NCI-H2029 (cell line): ENCODE data around the gene SP2.

Experiments
- DNase-seq: peaks from one replicate; lab custom pipeline; 2025; lab: John Stamatoyannopoulos, UW

Gene SP2

DNA sequence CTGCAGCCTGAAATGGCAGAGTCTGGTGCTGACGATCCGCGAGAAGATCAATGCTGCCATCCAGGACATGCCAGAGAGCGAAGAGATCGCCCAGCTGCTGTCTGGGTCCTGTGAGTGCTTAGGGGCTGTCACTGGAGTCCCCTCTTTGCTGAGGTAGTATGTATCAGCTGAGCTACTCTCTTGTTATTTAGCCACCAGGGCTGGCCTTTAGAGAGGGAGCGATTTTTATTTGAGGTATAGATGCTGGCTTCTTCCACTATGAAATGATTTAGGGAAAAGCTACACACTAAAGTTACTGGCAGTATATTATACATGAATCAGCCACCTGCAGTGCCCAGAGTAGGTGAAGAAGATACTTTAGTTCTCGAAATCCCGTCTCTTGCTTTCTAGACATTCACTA is 77.5 kb downstream of the SP2 start:
- DNase-seq = no peak

- DNase-seq = no peak
Measured at GRCh38 chr17:47975189-47975822, 79.3 kb downstream of the SP2 start.

DNA sequence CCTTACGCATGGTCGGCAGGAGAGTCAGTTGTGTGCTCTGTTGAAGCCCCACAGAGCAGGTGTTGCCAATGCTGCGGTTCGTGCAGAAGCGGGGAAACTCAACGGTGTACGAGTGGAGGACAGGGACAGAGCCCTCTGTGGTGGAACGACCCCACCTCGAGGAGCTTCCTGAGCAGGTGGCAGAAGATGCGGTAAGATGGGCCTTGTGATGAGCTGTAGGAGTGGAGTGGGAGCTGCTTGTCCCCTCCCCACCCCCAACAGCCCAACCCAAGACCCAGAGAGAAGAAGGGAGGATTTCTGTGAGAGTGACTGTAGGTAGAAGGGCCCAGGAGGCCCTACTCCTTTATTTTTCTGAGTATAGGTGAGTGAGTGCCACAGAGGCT is 79.8 kb downstream of the SP2 start:
- DNase-seq = no peak

DNA sequence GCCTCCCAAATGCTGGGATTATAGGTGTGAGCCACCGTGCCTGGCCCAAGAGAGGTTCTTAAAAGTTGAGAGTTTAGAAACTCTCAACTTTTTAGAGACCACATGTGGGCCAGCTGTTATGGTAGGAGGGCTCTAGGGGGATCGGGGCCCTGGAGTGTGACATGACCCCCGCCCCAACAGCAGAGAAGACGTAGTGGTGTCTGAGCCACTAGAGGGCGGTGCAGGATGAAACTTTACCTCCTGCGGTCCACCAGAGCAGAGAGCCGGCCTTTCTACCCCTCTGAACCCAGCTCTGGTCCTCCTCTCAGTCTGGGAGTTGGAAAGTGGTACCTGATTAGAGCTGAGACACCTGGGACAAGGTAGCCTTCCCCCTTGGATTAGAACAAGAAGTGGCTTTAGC is 82.3 kb downstream of the SP2 start:
- no peak for DNase-seq
